Measurements from ENCODE around the gene MTMR3.

DNA sequence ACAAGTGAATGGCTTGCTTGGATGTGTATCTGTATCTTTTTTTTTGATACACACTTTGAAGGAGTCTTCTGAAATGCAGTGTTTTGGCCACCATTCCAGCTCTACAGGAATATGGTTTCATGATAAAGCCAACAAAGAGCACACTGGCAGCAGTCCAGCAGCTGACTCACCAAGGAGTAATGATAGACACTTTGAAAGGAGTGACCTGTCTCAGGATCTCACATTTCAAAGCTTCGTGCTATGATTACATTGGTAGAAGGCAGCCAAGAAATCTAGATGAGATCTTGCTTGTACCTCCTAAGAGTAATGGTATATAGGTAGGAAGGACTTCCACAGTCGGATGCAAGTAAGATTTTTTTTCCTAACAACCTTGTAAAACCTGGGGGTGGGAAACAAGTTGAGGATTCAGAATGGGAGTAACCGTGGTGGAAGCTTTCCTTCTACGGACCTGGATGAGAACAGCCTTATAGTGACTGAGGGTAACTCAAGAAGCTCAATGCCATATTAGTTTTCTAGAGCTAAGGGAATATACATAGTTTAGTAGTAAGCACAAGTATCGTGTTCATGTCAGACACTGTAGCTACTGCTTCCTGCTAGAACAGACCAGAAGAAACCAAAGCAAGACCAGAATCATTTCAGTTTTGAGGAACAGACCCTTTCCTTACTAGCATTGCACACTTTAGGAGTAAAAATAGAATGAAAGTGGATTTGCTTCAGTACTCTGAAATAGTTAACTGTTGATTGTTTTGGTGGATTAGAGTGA, 25.0 kb downstream of the MTMR3 start:
- TF ChIP-seq, protein P1, sequence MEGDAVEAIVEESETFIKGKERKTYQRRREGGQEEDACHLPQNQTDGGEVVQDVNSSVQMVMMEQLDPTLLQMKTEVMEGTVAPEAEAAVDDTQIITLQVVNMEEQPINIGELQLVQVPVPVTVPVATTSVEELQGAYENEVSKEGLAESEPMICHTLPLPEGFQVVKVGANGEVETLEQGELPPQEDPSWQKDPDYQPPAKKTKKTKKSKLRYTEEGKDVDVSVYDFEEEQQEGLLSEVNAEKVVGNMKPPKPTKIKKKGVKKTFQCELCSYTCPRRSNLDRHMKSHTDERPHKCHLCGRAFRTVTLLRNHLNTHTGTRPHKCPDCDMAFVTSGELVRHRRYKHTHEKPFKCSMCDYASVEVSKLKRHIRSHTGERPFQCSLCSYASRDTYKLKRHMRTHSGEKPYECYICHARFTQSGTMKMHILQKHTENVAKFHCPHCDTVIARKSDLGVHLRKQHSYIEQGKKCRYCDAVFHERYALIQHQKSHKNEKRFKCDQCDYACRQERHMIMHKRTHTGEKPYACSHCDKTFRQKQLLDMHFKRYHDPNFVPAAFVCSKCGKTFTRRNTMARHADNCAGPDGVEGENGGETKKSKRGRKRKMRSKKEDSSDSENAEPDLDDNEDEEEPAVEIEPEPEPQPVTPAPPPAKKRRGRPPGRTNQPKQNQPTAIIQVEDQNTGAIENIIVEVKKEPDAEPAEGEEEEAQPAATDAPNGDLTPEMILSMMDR (IDR thresholded peaks at IDR 0.05; ENCODE audit: low read depth, low read length, missing input control) = no peak
- no peak for TF ChIP-seq RAD21 (IDR thresholded peaks at IDR 0.05)
